T-helper 2 cell treated with Interferon-gamma antibody and Interleukin-4, amounts not matched to agents 100 ng/mL and 5 ng/mL, for 36 hours (primary cell): ENCODE results near the gene NAT14. TPM values are rescaled to one million over a fixed set of nuclear protein-coding genes. Genes with fewer than 3 reads are reported as not detected.
"Not testable (repeated sequence)": the region's sequence is repeated elsewhere in the genome, so short reads cannot be mapped to it uniquely, and the experiment has no call there.

Source experiments
- intact Hi-C: fragments of 100-400 bp; cut with micrococcal nuclease; formaldehyde crosslinking; loops from one replicate; pipeline ENCODE4 v1.15.1; 2023
- total RNA-seq: library from RNA; stranded (reverse); gene quantifications from 2 replicates; pipeline ENCODE4 v1.2.3, GENCODE V29; 2022

The NAT14 gene
- total RNA-seq, 1 donor from 2014 or later, result 12.3 TPM

DNA sequence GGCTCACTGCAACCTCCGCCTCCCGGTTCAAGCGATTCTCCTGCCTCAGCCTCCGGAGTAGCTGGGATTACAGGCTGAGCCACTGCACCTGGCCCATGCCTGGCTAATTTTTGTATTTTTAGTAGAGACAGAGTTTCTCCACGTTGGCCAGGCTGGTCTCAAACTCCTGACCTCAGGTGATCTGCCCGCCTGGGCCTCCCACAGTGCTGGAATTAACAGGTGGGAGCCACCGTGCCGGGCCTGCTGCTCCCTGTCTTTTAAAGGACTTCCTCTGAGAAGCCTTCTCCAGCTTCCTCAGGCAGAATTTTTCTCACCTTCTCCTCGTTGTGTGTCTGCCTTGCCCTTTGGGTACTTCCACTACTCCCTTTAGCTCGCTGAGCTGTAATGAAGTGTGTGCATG is 11.8 kb downstream of the NAT14 start:
- intact Hi-C loops, result not testable (repeated sequence)

- intact Hi-C loops, result no loop called here
These were observed 12.8 kb downstream of the NAT14 start for GRCh38 chr19:55497763-55498162.

- intact Hi-C loops, result no loop called here
These were observed 13.4 kb downstream of the NAT14 start for GRCh38 chr19:55498246-55498840.

DNA sequence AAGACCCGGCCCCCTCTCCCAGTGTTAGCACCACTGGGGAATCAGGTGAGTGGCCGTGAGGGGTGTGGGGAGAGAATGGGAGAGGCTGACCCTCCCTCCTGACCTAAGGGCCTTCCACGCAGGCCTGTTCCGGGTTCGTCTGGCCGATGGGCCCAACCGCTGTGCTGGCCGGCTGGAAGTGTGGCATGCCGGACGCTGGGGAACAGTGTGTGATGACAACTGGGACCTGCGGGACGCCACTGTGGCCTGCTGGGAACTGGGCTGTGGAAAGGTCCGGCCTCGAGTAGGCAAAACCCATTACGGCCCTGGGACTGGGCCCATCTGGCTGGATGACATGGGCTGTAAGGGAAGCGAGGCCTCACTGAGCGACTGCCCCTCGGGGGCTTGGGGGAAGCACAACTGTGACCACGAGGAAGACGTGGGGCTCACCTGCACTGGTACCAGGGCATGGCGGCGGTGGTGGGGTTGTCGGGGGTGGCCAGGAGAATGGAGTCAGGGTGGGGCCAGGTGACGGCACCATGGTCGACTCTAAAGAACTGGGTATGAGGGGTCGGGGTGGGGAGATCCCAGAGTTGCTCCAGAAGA is 15.5 kb downstream of the NAT14 start:
- intact Hi-C loops, result loop anchor here (5.0 kb wide), 1 partner anchor 208 kb away; no protein-coding TSS in a partner anchor

- intact Hi-C loops, result loop anchor here (5.0 kb wide), 1 partner anchor 210 kb away; no protein-coding TSS in a partner anchor
These were observed 17.4 kb downstream of the NAT14 start for GRCh38 chr19:55502197-55502952.

- intact Hi-C loops, result loop anchor here (1.0 to 5.0 kb wide), 2 partner anchors 27 to 211 kb away; partner anchors contain the start of gene ZNF628
These were observed 18.1 kb downstream of the NAT14 start for GRCh38 chr19:55503157-55503501.

DNA sequence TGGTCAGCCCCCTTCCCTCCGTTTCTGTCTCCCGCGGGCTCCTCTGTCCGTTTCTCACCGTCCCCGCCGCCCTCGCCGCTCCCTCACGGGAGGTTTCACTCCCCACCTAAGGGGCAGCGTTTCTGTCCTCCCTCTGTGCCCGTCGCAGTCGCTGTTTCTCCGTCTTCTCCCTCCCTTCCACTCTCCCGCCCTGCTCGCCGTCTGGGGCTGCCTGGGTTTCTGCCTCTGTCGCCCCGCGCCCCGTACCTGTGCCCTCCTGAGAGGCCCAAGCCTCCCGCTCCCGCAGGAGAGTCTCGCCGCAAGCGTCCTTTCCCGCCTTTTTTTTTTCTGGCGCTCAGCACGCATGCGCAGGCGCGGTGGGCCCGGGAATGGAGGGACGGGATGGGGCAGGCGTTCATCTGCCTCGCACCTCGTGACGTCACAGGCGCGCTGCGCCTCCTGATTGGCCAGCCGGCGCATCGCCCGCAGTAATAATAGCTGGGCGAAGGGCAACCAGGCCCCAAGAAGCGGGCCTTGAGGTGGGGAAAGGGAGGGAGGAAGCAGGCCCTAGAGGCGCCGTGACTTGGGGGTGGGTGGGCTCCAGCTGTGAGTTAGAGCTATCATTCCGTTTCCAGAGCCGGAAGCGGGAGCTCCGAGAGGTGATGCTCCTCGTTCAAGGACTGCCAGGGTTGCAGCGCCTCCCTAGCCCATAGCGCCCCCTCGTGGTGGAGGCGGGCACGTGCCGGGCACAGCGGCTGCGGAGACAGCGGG is 18.7 kb downstream of the NAT14 start:
- intact Hi-C loops, result loop anchor here (1.0 to 5.0 kb wide), 3 partner anchors 27 to 211 kb away; partner anchors contain the start of gene ZNF628

- intact Hi-C loops, result loop anchor here (1.0 to 5.0 kb wide), 2 partner anchors 36 to 212 kb away; no protein-coding TSS in a partner anchor
These were observed 19.2 kb downstream of the NAT14 start for GRCh38 chr19:55504252-55504603.

GRCh38 chr19:55504981-55505380 is 20.0 kb downstream of the NAT14 start:
- intact Hi-C loops, result loop anchor here (1.0 to 5.0 kb wide), 2 partner anchors 37 to 213 kb away; no protein-coding TSS in a partner anchor

- intact Hi-C loops, result no loop called here
These were observed 23.1 kb downstream of the NAT14 start for GRCh38 chr19:55508120-55508519.

DNA sequence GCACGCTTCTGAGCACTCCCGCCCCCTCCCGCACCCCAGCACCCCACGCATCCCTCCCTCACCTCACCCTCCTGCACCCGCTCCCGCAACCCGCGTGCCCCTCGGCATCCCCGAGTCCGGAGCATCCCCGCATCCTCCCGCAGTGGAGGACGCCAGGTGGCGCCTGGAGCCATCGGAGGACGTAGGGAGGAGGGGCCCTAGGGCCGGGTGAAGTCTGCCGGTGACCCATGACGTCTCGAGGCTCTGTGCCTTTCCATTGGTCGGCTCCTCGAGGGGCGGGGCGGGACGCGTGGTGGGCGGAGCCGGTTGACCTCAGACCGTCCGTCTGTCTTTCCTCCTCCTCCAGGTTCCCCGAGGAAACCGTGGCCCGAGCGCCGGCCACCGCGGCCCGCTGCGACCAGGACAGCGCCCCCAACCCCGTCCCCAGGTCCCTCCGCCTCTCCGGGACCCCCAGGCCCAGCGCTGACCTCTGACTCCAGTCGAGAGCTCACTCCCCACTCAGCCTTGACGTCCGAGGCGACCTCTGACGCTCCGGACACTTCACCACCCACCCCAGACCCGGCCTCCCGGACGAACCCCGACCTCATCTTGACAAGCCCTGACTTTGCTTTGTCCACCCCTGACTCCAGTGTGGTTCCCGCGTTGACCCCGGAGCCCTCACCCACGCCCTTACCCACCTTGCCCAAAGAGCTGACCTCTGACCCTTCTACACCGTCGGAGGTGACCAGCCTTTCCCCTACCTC is 32.1 kb downstream of the NAT14 start:
- intact Hi-C loops, result loop anchor here (1.0 kb wide), 2 partner anchors 89 to 114 kb away; no protein-coding TSS in a partner anchor

GRCh38 chr19:55519451-55520311 is 34.7 kb downstream of the NAT14 start:
- intact Hi-C loops, result no loop called here

GRCh38 chr19:55520691-55521292 is 35.8 kb downstream of the NAT14 start:
- intact Hi-C loops, result no loop called here

DNA sequence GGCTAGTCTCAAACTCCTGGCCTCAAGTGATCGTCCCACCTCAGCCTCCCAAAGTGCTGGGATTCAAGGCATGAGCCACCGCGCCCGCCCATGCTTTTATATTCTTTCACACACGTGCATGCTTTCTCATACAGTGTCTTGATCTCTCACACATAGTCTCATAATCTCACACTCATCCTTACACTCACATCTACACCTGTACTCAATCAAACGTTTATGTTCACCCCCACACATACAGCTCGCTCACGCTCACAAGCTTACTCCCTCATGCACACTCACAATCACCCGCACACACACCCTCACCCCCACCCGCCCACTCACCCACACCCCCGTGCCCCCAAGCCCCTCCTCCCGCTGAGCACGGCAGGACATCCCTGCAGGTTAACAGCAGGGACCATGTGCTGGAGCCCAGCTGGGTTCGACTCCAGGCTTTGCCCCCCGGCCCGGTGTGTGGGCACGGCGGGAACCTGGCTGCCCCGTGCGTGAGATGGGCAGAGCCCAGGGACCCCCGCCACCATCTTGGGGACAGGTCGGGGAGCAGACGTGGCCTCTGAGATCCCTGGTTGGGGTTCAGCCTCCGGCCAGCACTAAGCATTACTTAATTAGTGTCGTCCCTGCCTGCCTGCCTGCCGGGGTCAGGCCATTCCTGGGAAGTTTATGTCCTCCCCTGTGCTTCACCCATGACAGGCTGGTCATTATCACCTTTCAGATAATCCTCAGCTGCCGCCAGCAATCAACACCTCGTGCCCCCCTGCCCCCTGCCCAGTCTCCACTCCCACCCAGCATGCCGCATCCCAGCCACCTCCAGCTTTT is 40.5 kb downstream of the NAT14 start:
- intact Hi-C loops, result no loop called here

DNA sequence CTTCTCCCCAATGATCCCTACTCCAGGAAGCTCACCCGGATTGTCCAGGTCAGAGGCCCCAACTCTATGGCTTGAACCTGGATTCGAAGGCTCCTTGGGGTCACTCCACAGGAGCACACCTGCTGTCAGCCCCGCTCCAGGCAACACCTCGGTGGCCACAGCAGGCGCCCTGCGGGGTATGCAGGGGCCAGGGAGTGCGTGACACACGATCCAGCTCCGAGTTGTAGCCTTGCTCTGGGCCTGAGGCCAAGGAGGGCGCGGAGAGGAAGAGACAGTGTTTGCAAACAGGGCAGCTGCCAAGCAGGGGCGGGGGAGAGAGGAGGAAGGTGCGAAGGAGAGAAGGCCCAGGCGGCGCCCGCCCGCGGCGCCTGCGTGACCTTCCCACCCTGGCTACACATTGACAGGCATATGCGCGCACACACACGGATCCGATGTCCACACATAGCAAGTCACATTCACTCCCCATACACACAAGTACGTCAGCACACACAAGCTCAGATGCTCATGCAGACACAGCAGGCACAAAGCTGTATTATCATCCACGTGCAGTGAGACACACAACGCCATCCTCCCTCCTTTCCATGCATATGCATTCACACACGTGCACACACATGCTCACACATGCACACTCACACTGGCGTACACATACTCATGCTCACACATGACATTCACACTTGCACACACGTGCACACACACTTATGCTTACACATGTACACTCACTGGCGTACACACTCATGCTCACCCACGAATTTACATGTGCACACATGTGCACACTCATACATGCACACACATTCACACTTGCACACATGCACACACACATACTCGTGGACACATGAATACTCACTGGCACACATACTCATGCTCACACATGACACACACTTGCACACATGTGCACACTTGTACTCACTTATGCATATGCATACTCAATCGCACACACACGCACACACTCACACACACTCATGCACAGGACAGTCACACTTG is 41.5 kb downstream of the NAT14 start:
- intact Hi-C loops, result no loop called here

DNA sequence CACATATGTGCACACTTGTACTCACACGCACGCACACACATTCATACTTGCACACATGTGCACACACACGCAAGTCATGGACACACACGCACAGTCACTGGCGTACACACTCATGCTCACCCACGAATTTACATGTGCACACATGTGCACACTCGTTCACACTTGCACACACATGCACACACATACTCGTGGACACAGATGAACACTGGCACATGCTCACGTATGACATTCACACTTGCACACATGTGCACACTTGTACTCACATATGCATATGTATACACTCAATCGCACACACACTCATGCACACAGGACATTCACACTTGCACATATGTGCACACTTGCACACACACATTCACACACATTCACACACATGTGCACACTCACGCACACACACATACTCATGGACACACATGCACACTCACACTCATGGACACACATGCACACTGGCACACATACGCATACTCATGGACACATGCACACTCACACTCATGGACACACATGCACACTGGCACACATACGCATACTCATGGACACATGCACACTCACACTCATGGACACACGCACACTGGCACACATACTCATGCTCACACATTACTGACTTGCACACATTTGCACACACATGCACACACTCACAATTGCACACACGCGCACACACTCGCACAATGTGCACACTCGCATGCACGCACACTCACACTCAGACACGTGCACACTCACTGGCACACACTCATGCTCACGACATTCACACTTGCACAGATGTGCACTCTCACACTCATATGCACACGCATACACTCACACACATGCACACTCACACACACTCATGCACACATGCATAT is 42.4 kb downstream of the NAT14 start:
- intact Hi-C loops, result no loop called here
